ENCODE data around the gene TGFBR3L.

TGFBR3L gene

DNA sequence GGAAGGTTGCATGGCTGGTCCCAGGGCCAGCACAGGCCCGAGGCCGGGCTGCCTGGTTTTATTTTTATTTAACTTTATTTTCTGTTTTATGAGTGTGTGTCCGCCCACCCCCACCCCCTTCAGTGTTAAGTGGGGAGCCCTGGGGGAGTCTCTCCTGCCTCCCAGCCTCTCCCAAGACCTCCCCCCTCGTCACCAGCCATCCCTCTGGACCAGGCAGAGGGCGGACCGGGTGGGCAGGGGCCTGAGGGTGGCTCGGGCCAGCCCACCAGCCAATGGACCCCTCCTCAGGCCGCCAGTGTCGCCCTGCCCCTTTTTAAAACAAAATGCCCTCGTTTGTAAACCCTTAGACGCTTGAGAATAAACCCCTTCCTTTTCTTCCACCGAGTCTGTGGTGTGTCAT lies 531 bp upstream of the TGFBR3L start:
- TF ChIP-seq, protein P1, sequence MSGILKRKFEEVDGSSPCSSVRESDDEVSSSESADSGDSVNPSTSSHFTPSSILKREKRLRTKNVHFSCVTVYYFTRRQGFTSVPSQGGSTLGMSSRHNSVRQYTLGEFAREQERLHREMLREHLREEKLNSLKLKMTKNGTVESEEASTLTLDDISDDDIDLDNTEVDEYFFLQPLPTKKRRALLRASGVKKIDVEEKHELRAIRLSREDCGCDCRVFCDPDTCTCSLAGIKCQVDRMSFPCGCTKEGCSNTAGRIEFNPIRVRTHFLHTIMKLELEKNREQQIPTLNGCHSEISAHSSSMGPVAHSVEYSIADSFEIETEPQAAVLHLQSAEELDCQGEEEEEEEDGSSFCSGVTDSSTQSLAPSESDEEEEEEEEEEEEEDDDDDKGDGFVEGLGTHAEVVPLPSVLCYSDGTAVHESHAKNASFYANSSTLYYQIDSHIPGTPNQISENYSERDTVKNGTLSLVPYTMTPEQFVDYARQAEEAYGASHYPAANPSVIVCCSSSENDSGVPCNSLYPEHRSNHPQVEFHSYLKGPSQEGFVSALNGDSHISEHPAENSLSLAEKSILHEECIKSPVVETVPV (CRISPR knock-in tag; IDR thresholded peaks at IDR 0.05), result no peak
- TF ChIP-seq ARNTL (CRISPR knock-in tag; IDR thresholded peaks at IDR 0.05; ENCODE audit: borderline replicate concordance, low read depth) (no peak), PPARA (CRISPR knock-in tag; IDR thresholded peaks at IDR 0.05; ENCODE audit: borderline replicate concordance) (no peak), SNAI2 (CRISPR knock-in tag; IDR thresholded peaks at IDR 0.05) (no peak)
- TF ChIP-seq, protein P2, sequence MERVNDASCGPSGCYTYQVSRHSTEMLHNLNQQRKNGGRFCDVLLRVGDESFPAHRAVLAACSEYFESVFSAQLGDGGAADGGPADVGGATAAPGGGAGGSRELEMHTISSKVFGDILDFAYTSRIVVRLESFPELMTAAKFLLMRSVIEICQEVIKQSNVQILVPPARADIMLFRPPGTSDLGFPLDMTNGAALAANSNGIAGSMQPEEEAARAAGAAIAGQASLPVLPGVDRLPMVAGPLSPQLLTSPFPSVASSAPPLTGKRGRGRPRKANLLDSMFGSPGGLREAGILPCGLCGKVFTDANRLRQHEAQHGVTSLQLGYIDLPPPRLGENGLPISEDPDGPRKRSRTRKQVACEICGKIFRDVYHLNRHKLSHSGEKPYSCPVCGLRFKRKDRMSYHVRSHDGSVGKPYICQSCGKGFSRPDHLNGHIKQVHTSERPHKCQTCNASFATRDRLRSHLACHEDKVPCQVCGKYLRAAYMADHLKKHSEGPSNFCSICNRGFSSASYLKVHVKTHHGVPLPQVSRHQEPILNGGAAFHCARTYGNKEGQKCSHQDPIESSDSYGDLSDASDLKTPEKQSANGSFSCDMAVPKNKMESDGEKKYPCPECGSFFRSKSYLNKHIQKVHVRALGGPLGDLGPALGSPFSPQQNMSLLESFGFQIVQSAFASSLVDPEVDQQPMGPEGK (CRISPR knock-in tag; IDR thresholded peaks at IDR 0.05; ENCODE audit: borderline replicate concordance), result no peak
- ATAC-seq, result no peak

DNA sequence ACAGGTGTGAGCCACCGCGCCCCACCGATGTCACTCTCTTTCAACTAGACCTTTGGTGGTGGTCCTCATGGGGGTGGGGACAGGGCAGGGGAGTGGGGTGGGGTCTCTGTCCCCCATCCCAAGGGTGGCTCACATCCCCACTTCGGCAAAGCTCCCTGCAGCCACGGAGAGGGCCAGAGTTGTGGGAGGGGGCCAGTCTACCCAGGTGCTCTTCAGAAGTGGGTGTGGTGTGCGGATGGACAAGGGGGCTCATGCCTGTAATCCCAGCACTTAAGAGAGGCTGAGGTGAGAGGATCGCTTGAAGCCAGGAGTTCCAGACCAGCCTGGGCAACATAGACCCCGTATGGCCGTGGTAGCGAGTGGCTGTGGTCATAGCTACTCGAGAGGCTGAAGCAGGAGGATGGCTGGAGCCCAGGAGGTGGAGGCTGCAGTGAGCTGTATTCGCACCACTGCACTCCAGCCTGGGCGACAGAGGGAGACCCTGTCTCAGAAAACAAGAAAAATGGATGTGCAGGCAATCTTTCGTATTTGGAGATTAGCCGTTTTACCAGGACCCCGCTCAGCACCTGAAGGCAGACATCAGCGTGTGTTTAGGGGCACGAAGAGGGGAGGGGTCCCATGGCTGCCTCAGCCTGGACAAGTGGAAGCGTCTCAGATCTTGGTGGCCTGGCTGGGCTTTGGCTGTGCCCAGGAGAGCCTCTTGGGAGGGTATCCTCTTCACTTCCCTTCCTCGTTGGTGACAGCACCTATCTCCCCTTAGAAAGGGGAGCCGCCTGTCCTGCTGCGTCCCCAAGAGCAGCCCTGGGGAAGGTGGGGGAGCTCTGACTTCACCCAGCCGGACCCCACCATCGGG lies 846 bp downstream of the TGFBR3L start:
- no peak for ATAC-seq
- TF ChIP-seq ZNF8 (CRISPR knock-in tag; IDR thresholded peaks at IDR 0.05), result no peak
- no peak for TF ChIP-seq PPARA (CRISPR knock-in tag; IDR thresholded peaks at IDR 0.05; ENCODE audit: borderline replicate concordance)
- TF ChIP-seq RARB (CRISPR knock-in tag; IDR thresholded peaks at IDR 0.05), result no peak
- TF ChIP-seq ZFP3 (CRISPR knock-in tag; IDR thresholded peaks at IDR 0.05), result no peak
- no peak for TF ChIP-seq SNAI2 (CRISPR knock-in tag; IDR thresholded peaks at IDR 0.05)
- no peak for TF ChIP-seq ZNF70 (CRISPR knock-in tag; IDR thresholded peaks at IDR 0.05)
- TF ChIP-seq, protein P3, sequence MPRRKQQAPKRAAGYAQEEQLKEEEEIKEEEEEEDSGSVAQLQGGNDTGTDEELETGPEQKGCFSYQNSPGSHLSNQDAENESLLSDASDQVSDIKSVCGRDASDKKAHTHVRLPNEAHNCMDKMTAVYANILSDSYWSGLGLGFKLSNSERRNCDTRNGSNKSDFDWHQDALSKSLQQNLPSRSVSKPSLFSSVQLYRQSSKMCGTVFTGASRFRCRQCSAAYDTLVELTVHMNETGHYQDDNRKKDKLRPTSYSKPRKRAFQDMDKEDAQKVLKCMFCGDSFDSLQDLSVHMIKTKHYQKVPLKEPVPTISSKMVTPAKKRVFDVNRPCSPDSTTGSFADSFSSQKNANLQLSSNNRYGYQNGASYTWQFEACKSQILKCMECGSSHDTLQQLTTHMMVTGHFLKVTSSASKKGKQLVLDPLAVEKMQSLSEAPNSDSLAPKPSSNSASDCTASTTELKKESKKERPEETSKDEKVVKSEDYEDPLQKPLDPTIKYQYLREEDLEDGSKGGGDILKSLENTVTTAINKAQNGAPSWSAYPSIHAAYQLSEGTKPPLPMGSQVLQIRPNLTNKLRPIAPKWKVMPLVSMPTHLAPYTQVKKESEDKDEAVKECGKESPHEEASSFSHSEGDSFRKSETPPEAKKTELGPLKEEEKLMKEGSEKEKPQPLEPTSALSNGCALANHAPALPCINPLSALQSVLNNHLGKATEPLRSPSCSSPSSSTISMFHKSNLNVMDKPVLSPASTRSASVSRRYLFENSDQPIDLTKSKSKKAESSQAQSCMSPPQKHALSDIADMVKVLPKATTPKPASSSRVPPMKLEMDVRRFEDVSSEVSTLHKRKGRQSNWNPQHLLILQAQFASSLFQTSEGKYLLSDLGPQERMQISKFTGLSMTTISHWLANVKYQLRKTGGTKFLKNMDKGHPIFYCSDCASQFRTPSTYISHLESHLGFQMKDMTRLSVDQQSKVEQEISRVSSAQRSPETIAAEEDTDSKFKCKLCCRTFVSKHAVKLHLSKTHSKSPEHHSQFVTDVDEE (CRISPR knock-in tag; IDR thresholded peaks at IDR 0.05), result no peak
- no peak for TF ChIP-seq ARNTL (CRISPR knock-in tag; IDR thresholded peaks at IDR 0.05; ENCODE audit: borderline replicate concordance, low read depth)
- no peak for TF ChIP-seq ZC3H10 (CRISPR knock-in tag; IDR thresholded peaks at IDR 0.05)
- TF ChIP-seq CSDC2 (CRISPR knock-in tag; IDR thresholded peaks at IDR 0.05), result no peak
- TF ChIP-seq, protein P2 (CRISPR knock-in tag; IDR thresholded peaks at IDR 0.05; ENCODE audit: borderline replicate concordance), result no peak
- TF ChIP-seq, protein P1 (CRISPR knock-in tag; IDR thresholded peaks at IDR 0.05), result no peak
- TF ChIP-seq ISL1 (CRISPR knock-in tag; IDR thresholded peaks at IDR 0.05), result no peak
- no peak for TF ChIP-seq OSR1 (CRISPR knock-in tag; IDR thresholded peaks at IDR 0.05)
- TF ChIP-seq, protein P4, sequence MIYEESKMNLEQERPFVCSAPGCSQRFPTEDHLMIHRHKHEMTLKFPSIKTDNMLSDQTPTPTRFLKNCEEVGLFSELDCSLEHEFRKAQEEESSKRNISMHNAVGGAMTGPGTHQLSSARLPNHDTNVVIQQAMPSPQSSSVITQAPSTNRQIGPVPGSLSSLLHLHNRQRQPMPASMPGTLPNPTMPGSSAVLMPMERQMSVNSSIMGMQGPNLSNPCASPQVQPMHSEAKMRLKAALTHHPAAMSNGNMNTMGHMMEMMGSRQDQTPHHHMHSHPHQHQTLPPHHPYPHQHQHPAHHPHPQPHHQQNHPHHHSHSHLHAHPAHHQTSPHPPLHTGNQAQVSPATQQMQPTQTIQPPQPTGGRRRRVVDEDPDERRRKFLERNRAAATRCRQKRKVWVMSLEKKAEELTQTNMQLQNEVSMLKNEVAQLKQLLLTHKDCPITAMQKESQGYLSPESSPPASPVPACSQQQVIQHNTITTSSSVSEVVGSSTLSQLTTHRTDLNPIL (CRISPR knock-in tag; IDR thresholded peaks at IDR 0.05; ENCODE audit: low read depth), result no peak
- no peak for TF ChIP-seq GLIS3 (CRISPR knock-in tag; IDR thresholded peaks at IDR 0.05)

Data from SK-N-SH treated with all-trans-retinoic acid at 6 μM for 48 hours (cell line).